ENCODE data around the gene CCDC137. TPM values are rescaled to one million over a fixed set of nuclear protein-coding genes. Genes with fewer than 3 reads are reported as not detected.

The CCDC137 gene
- total RNA-seq, 1 donor from 2014 or later, result 22.4 TPM

DNA sequence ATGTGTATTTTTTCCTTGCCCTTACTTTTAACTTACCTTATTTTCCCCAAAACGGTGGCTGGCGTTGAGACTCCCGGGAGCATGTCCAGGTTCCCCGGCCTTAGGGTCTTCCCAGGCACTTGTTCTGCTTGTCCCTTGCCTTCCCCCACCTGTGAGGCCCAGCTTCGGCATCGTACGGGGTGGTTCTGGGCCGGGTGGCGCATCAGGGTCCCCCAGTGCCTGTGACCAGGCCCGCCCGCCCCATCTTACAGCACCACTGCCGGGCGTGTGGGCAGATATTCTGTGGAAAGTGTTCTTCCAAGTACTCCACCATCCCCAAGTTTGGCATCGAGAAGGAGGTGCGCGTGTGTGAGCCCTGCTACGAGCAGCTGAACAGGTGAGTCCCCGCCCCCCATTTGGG is 24.7 kb downstream of the CCDC137 start:
- Histone ChIP-seq H3K4me3 (no peak overlapping the region), H3K79me2 (ENCODE audit: low read depth) (peaks cover 5% of the 10 kb centered on the region), H3K9me3 (ENCODE audit: low read depth) (no peaks in the 10 kb centered on the region), H4K20me1 (ENCODE audit: low read depth) (no peaks in the 10 kb centered on the region), H2AFZ (replicated peaks) (no peak overlapping the region), H3K4me1 (no peaks in the 10 kb centered on the region), H3K4me2 (no peak overlapping the region), H3K27me3 (no peaks in the 10 kb centered on the region), H3K36me3 (no peaks in the 10 kb centered on the region), H3K9ac (no peak overlapping the region), H3K27ac (no peak overlapping the region), H3F3A (ENCODE audit: low read depth) (no peaks in the 10 kb centered on the region)
- TF ChIP-seq, protein P1, sequence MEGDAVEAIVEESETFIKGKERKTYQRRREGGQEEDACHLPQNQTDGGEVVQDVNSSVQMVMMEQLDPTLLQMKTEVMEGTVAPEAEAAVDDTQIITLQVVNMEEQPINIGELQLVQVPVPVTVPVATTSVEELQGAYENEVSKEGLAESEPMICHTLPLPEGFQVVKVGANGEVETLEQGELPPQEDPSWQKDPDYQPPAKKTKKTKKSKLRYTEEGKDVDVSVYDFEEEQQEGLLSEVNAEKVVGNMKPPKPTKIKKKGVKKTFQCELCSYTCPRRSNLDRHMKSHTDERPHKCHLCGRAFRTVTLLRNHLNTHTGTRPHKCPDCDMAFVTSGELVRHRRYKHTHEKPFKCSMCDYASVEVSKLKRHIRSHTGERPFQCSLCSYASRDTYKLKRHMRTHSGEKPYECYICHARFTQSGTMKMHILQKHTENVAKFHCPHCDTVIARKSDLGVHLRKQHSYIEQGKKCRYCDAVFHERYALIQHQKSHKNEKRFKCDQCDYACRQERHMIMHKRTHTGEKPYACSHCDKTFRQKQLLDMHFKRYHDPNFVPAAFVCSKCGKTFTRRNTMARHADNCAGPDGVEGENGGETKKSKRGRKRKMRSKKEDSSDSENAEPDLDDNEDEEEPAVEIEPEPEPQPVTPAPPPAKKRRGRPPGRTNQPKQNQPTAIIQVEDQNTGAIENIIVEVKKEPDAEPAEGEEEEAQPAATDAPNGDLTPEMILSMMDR (IDR thresholded peaks at IDR 0.05), result no peak
- TF ChIP-seq EZH2phosphoT487 (IDR thresholded peaks at IDR 0.05) (no peak), EZH2 (IDR thresholded peaks at IDR 0.05) (no peak)
- Mint-ChIP-seq H3K27ac (no peak overlapping the region), H3K4me3 (no peak overlapping the region), H3K4me1 (peaks cover 2% of the 10 kb centered on the region), H3K36me3 (peaks cover 15% of the 10 kb centered on the region), H3K9me3 (no peaks in the 10 kb centered on the region), H3K27me3 (ENCODE audit: insufficient read depth, low read depth) (peaks cover 6% of the 10 kb centered on the region)
- DNase-seq (ENCODE audit: low spot score), result no peak

DNA sequence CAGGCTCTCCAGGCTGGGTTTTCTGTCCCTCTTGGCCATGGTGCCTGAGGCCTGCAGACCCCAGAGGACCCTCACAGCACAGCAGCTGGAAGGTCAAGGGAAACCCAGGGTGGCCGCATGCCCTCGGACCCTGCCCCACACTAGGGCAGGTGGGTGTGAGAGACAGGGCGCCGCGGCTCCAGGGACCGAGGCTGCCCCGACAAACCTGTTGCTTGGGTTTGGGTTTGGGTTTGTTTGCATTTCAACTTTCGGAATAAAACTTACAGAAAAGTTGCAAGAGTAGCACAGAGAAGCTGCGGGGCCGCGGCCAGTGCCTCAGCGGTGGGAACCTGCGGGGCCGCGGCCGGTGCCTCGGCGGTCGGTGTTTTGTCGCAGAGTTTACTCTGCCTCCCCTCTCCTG is 25.1 kb downstream of the CCDC137 start:
- Histone ChIP-seq H3F3A (ENCODE audit: low read depth) (no peaks in the 10 kb centered on the region), H3K4me3 (no peak overlapping the region), H2AFZ (replicated peaks) (no peak overlapping the region), H4K20me1 (ENCODE audit: low read depth) (no peaks in the 10 kb centered on the region), H3K27me3 (no peaks in the 10 kb centered on the region), H3K27ac (no peak overlapping the region), H3K79me2 (ENCODE audit: low read depth) (peaks cover 1% of the 10 kb centered on the region), H3K36me3 (no peaks in the 10 kb centered on the region), H3K4me1 (no peaks in the 10 kb centered on the region), H3K9ac (no peak overlapping the region), H3K4me2 (no peak overlapping the region), H3K9me3 (ENCODE audit: low read depth) (no peaks in the 10 kb centered on the region)
- no peak for DNase-seq (ENCODE audit: low spot score)
- TF ChIP-seq EZH2 (IDR thresholded peaks at IDR 0.05), result no peak
- peaks cover 13% of the 10 kb centered on the region for H3K36me3 Mint-ChIP-seq
- peaks cover 5% of the 10 kb centered on the region for H3K27me3 Mint-ChIP-seq (ENCODE audit: insufficient read depth, low read depth)
- H3K9me3 Mint-ChIP-seq, result no peaks in the 10 kb centered on the region
- no peaks in the 10 kb centered on the region for H3K4me1 Mint-ChIP-seq
- H3K4me3 Mint-ChIP-seq, result no peak overlapping the region
- no peak overlapping the region for H3K27ac Mint-ChIP-seq

DNA sequence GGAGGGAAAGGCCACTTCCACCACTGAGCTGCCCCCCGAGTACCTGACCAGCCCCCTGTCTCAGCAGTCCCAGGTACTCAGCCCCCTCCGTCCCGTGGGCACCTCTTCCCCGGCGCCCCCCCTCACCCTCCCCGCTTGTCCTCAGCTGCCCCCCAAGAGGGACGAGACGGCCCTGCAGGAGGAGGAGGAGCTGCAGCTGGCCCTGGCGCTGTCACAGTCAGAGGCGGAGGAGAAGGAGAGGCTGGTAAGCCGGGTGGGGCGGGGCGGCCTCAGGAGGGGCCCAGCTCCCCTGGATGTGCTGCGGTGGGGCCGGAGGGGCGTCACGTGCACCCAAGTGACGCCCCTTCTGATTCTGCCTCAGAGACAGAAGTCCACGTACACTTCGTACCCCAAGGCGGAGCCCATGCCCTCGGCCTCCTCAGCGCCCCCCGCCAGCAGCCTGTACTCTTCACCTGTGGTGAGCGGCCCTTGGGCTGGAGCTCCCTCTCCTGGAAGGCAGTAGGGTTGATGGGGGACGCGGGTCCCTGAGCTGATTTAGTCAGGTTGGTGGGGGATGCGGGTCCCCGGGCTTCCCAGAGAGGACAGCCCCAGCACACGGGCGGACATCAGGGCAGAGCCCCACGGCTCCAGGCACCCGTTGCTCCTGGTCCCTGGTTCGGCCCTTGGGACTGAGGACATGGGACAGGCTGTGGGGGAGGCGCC is 27.1 kb downstream of the CCDC137 start:
- no peaks in the 10 kb centered on the region for H3K4me1 Mint-ChIP-seq
- Histone ChIP-seq H3K27ac (no peak overlapping the region), H3K4me3 (no peak overlapping the region)

DNA sequence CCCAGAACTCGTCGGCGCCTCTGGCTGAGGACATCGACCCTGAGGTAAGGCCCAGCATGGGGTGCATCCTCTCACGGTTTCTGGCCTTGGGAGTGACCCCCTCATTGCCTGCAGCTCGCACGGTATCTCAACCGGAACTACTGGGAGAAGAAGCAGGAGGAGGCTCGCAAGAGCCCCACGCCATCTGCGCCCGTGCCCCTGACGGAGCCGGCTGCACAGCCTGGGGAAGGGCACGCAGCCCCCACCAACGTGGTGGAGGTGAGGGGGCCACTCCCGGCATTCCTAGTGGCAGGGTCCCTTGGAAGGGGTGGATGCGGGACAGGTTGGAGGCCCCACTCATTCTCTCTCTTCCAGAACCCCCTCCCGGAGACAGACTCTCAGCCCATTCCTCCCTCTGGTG is 28.3 kb downstream of the CCDC137 start:
- no peaks in the 10 kb centered on the region for H3K9me3 ChIP-seq (ENCODE audit: low read depth)
- no peak overlapping the region for H3K27ac ChIP-seq
- H4K20me1 ChIP-seq (ENCODE audit: low read depth), result peaks cover 14% of the 10 kb centered on the region
- H3K4me1 Mint-ChIP-seq, result no peaks in the 10 kb centered on the region
- no peaks in the 10 kb centered on the region for H3K27me3 ChIP-seq
- no peak overlapping the region for H3K9ac ChIP-seq
- no peaks in the 10 kb centered on the region for H3K4me1 ChIP-seq
- H3K4me3 Mint-ChIP-seq, result no peak overlapping the region
- peaks cover 20% of the 10 kb centered on the region for H3K79me2 ChIP-seq (ENCODE audit: low read depth)
- H3F3A ChIP-seq (ENCODE audit: low read depth), result peaks cover 4% of the 10 kb centered on the region
- TF ChIP-seq EZH2 (IDR thresholded peaks at IDR 0.05) (no peak), EZH2phosphoT487 (IDR thresholded peaks at IDR 0.05) (no peak)
- TF ChIP-seq, protein P1 (IDR thresholded peaks at IDR 0.05), result no peak
- no peak overlapping the region for H3K27ac Mint-ChIP-seq
- peaks cover 23% of the 10 kb centered on the region for H3K36me3 Mint-ChIP-seq
- H2AFZ ChIP-seq (replicated peaks), result no peak overlapping the region
- no peak overlapping the region for H3K4me3 ChIP-seq
- no peaks in the 10 kb centered on the region for H3K27me3 Mint-ChIP-seq (ENCODE audit: insufficient read depth, low read depth)
- no peak for DNase-seq (ENCODE audit: low spot score)
- no peak overlapping the region for H3K4me2 ChIP-seq
- H3K9me3 Mint-ChIP-seq, result peaks cover 2% of the 10 kb centered on the region
- no peaks in the 10 kb centered on the region for H3K36me3 ChIP-seq

More for the DNA sequence above, 27.1 kb downstream of the CCDC137 start:
- Histone ChIP-seq H3K9me3 (ENCODE audit: low read depth) (no peaks in the 10 kb centered on the region), H2AFZ (replicated peaks) (no peak overlapping the region), H3K79me2 (ENCODE audit: low read depth) (peaks cover 11% of the 10 kb centered on the region), H3K4me2 (no peak overlapping the region), H3K27me3 (no peaks in the 10 kb centered on the region), H3F3A (ENCODE audit: low read depth) (no peaks in the 10 kb centered on the region), H4K20me1 (ENCODE audit: low read depth) (peaks cover 5% of the 10 kb centered on the region), H3K36me3 (no peaks in the 10 kb centered on the region), H3K9ac (no peak overlapping the region), H3K4me1 (no peaks in the 10 kb centered on the region)
- Mint-ChIP-seq H3K27ac (no peak overlapping the region), H3K9me3 (peaks cover 2% of the 10 kb centered on the region), H3K27me3 (ENCODE audit: insufficient read depth, low read depth) (peaks cover 5% of the 10 kb centered on the region), H3K4me3 (no peak overlapping the region), H3K36me3 (peaks cover 22% of the 10 kb centered on the region)
- TF ChIP-seq, protein P1 (IDR thresholded peaks at IDR 0.05), result no peak
- TF ChIP-seq EZH2phosphoT487 (IDR thresholded peaks at IDR 0.05) (no peak), EZH2 (IDR thresholded peaks at IDR 0.05) (no peak)
- no peak for DNase-seq (ENCODE audit: low spot score)

Data from neural progenitor cell (in vitro differentiated cells).